ENCODE results near the gene CLEC4F. TPM values are rescaled to one million over a fixed set of nuclear protein-coding genes. Genes with fewer than 3 reads are reported as not detected.

Gene CLEC4F
- total and polyA plus RNA-seq, 2 of the 4 experiments (the other 2 are of a cell fraction): not detected

GRCh38 chr2:70765507-70765906, 54.9 kb downstream of the CLEC4F start:
- BruUV-seq (replicated peaks): no TSS peak
- Histone ChIP-seq H4K91ac (ENCODE audit: insufficient read depth, low read depth, low read length) (no peak overlapping the region), H3K23ac (ENCODE audit: low read depth, low read length) (no peak overlapping the region), H3K4me1 (ENCODE audit: control insufficient read depth, insufficient read depth, low read length) (no peaks in the 10 kb centered on the region), H3K4me2 (ENCODE audit: low read depth, low read length) (no peak overlapping the region), H3K18ac (ENCODE audit: low read depth, low read length) (no peak overlapping the region), H4K20me1 (ENCODE audit: insufficient read depth, low read length) (no peaks in the 10 kb centered on the region), H3K9me3 (ENCODE audit: control insufficient read depth, insufficient read depth, low read length) (no peaks in the 10 kb centered on the region), H3K27me3 (ENCODE audit: control insufficient read depth, insufficient read depth, low read length) (peaks cover 42% of the 10 kb centered on the region), H2AFZ (replicated peaks; ENCODE audit: low read length, poor library complexity) (no peak overlapping the region), H4K5ac (ENCODE audit: low read depth, low read length) (no peak overlapping the region), H3K9me1 (ENCODE audit: insufficient read depth, low read length) (peaks cover 2% of the 10 kb centered on the region; the same call in 1 of the 2 replicates), H2AK5ac (ENCODE audit: low read depth, low read length) (no peak overlapping the region), H3K79me1 (ENCODE audit: low read depth in 1 of 2, low read length in 2 of 2) (no peaks in the 10 kb centered on the region), H3K4ac (ENCODE audit: low read depth, low read length) (no peak overlapping the region), H3K36me3 (ENCODE audit: control insufficient read depth, insufficient read depth, low read length) (no peaks in the 10 kb centered on the region), H2BK15ac (ENCODE audit: low read depth, low read length) (no peak overlapping the region), H3K14ac (replicated peaks; ENCODE audit: low read depth, low read length) (no peak overlapping the region), H2AK9ac (replicated peaks; ENCODE audit: low read depth, low read length, poor library complexity) (no peak overlapping the region), H3K9ac (ENCODE audit: low read depth, low read length) (no peak overlapping the region), H3K4me3 (ENCODE audit: insufficient read depth, low read depth, low read length) (no peak overlapping the region), H2BK5ac (ENCODE audit: low read depth, low read length, poor library complexity, severe bottlenecking) (no peak overlapping the region), H3K56ac (ENCODE audit: extremely low read depth, insufficient read depth, low read length) (no peak overlapping the region), H2BK120ac (ENCODE audit: low read depth, low read length) (no peak overlapping the region), H4K8ac (ENCODE audit: low read depth in 2 of 2, low read length in 2 of 2) (no peak overlapping the region), H2BK20ac (ENCODE audit: low read depth, low read length) (no peak overlapping the region), H3K27ac (ENCODE audit: insufficient read depth, low read length) (no peak overlapping the region)
- CTCF ChIA-PET: no interaction called here
- intact Hi-C loops (cut with micrococcal nuclease): no loop called here
- WGBS, 2 experiments (ENCODE audit: extremely low coverage in 2 of 2, insufficient read length in 1 of 2): no CpG with 5 or more reads among the region's 7 CpGs
- TF ChIP-seq CEBPB (IDR thresholded peaks at IDR 0.05; ENCODE audit: low read depth, low read length) (no peak), RCOR1 (IDR thresholded peaks at IDR 0.05; ENCODE audit: insufficient replicate concordance, low read length) (no peak), MAFK (IDR thresholded peaks at IDR 0.05; ENCODE audit: low read depth, low read length) (no peak), ELK1 (IDR thresholded peaks at IDR 0.05; ENCODE audit: borderline replicate concordance, low read depth, low read length) (no peak), MAZ (IDR thresholded peaks at IDR 0.05; ENCODE audit: borderline replicate concordance, low read depth, low read length) (no peak), BHLHE40 (IDR thresholded peaks at IDR 0.05; ENCODE audit: low read depth, low read length) (no peak)
- dilution Hi-C loops (cut with HindIII; ENCODE audit: low sequenced_read_pairs, unreplicated experiment): no loop called here
- ATAC-seq (ENCODE audit: low read depth) (no peak), DNase-seq (no peak)
- in situ Hi-C loops (cut with MboI; ENCODE audit: low sequenced_read_pairs): no loop called here
- POLR2A ChIA-PET (ENCODE audit: unreplicated experiment): no interaction called here
